T-helper 1 cell (primary cell): ENCODE data around the gene PHYHIPL.

Source experiments
- DNase-seq, 5 donors: peaks; one replicate each; pipeline ENCODE4 v3.0.0-alpha.2; 2012 to 2020

The PHYHIPL gene

DNA sequence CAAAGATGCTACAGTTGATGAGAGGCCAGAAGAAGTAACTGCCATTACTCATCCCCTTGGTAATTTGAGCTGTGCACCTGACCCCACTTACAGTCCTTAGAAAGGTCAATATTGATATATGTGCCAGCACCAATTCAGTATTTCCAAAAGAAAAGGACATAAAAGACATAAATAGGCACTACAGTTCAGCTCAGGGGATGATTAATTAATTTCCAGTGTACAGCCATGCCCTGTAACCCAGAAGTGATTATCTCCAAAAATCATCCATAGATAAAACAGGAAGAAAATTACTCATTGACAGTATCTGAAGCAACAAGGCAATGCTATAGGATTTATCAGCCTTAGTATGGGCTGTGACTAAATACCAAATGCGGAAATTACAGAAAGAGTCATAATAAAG lies 82.4 kb downstream of the PHYHIPL start:
- DNase-seq = no peak

DNA sequence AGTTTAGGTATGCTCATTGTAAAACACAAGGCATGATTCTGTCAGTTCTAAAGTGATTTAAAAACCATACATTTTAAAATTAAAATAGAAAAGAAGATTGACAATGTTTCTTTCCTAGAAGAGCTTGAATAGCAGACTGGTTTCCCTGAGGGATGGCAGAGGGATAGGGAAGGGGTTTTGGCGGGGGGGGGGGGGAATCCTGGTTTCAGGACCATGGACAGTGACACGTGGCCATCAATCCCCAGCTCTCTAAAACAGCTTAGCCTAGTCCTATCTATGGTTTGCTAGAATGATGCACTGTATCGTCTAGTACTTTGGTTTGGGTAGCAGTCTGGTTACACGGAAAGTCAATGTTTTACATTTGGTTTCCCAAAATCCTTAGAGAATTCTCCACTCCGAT lies 88.7 kb downstream of the PHYHIPL start:
- DNase-seq = no peak

DNA sequence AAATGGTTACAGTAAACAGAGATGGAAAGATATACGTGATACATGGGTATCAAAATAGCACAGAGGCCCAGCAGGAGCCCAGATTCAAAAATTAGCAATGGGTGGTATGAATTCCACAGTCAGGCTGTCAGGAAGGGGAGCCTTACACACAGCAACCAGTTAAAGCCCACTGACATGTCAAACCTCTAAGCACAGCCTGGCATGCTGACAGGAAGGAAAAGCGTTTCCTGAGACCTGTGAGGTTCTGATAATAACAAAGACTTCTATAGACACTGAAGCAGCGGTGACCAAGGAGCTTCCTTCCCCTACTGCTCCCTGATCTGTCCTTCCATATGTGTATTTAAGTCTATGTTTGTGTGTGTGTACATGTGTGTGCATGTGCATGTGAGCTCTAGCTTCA lies 89.9 kb downstream of the PHYHIPL start:
- DNase-seq = no peak

DNA sequence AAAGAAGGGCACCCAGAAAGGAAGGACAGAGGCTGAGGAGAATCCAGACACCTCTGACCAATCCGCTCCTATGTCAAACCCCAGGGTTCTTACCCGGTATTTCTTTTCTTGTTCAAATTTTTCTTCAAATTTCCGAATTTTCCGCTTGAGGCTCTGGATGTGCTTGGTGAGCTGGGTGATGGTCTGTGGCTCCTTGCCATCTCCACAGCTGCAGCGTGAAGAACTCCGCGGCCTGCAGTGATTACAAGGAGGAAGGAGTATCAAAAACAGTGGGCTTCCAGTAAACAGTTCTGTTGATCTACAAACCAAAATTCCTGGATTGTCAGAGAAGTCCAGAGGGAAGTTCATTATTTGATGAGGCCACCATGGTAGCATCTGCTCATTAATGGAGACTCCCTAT lies 92.0 kb downstream of the PHYHIPL start:
- no peak for DNase-seq

DNA sequence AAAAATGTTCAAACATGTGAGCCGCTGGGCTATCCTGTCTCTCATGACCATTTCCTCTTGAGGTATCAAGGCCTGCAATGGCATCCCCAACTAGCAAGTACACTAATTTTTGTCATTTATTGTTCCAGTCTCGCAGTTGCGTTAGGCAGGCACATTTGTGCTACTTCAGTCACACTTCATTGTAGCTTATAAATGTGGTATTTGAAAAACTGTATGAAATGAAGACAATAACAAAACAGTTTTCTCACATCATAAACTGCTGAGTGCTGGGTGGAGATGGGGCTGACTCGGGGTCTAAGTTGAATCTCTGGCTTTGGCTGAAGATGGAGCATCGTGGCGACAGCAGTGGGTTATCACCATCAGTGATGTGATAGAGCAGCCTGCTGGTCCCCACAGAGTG lies 93.2 kb downstream of the PHYHIPL start:
- DNase-seq = no peak

DNA sequence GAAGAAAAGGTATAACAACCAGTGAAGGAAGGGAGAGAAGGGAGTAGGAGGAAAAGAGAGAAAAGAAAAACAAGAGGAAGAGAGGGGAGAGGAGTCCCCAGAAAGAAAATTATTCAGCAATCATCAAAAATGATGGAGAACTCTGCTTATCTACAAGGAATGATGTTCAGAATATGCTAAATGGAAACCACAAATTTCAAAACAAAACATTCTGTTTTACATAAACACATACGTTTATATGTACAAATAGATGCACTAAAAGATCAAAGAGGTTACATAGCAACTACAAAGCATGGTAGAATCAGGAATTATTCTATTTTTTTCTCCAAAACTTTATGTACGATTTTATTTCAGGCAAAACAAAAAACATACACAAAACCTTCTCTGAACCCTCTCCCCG lies 94.0 kb downstream of the PHYHIPL start:
- no peak for DNase-seq

DNA sequence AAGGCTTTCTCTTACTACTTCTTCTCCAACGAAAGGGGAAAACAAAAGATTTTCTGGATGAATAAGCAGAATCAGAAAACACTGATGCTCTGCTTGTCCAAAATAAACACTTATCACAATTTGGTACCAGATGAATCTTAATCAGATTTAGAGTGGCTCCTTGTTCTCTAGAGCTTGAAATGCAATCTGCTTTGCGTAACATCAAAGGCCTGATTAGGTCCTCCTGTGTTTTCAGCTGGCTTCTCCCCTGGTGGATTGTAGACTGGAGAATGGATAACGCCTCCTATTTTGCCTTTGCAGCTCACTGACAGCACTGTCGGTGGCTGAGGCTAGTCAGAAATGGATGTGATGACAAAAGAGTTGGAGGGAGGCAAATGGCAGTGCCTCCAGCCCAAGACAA lies 94.7 kb downstream of the PHYHIPL start:
- no peak for DNase-seq

DNA sequence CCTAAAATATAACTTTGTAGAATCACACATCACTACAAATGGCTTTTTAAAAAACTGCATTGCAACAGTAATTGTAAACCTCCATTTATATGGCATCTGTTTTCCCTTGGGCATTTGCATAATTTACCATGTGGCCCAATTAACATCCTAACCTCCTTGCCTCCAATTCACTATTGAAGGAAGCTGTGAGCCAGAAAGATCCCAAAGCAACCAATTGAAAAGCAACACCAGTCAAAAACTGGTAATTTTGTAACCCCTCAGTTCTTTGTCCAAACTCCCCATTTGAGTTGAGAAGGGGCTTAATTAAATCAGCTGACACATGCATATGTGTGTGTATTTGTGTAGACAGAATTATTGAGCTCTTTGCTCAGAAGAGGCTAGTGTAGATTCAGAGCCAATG lies 95.6 kb downstream of the PHYHIPL start:
- no peak for DNase-seq

DNA sequence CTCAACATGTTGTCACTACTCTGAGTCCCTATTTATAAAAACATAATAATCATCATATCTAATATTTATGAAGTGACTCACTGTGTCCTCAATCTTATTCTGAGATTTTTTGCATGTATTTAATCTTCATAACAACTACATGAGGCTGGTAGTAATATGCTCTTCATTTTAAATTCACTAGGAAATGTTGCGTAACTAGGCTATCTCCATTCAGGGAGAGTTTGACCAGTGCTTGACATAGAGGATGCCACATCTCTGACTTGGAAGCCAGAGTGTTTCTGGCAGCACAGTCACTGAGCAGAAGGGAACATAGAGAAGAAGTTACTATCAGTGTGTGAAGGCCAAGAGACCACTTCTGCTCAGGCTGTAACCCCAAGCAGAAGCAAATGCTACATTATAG lies 97.0 kb downstream of the PHYHIPL start:
- no peak for DNase-seq

DNA sequence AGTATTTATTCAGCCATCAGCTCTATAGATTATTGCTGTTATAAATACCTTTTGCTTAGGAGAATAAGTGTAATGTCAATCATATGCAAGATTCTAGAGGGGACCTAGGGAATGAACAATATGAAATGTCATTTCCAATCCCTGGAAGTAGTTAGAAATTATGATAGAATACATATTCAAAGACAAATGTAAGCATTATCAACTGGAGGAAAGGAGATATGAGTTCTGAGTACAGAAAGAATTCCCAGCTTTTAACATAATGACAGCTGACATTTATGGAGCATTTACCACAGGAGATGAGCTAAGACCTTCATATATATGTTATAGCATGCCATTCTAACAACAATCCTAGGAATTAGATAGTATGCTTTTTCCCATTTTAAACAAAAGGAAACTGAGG lies 99.7 kb downstream of the PHYHIPL start:
- DNase-seq = no peak

DNA sequence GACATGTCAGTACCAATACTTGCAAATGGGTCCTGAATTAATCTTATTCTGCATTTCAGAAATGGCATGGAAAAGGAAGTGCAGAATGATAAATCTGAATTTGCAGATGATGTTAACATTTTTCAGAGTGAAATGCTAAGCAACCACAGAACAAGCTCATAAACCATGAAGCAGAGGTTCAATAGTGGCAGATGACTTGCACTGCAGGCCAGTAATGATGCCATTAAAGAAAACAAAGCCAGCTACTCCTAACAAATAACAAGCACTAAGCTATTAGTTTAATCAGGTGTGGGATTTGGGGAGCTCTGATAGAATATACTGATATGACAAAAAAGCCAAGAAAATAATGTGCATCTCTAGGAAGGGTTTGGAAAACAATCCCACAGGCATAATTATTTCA lies 100.5 kb downstream of the PHYHIPL start:
- DNase-seq = no peak

DNA sequence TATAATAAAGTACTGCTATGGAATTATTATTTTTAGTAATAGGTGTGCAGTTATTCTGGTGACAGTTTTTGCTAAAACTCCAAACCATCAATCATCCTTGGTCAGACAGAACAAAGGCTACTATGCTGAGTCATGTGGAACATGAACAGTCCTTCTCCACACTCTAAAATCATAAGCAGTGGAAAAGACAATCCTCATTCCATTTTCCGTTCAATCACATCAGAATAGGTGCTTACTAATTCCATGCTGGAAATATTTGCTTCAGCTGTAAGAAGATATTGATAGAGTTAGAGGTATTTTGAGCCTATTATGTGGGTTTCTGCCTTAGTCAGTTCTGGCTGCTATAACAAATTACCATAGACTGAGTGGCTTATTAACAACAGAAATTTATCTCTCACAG lies 103.0 kb downstream of the PHYHIPL start:
- DNase-seq = no peak

DNA sequence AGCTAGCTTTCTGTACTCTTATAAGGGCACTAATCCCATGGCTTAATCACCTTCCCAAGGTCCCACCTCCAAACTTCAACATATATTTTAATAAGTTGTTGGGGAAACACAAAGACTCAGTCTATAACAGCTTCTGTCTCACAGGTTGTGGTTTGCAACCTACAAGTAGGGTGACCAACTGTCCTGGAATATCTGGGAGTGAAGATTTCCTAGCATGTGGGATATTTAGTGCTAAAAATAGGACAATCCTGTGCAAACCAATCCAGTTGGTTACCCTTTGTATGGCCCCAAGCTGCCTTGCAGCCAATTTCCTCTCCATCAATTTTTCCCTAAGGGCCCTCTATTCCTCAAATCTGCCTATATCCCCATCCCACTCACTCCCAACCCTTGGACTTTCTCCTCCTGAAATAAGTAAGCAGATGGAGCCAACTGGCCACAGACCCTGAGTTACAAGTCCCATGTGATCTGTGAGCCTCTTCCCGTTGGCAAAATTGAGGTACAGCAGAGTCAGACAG lies 103.6 kb downstream of the PHYHIPL start:
- DNase-seq = no peak

DNA sequence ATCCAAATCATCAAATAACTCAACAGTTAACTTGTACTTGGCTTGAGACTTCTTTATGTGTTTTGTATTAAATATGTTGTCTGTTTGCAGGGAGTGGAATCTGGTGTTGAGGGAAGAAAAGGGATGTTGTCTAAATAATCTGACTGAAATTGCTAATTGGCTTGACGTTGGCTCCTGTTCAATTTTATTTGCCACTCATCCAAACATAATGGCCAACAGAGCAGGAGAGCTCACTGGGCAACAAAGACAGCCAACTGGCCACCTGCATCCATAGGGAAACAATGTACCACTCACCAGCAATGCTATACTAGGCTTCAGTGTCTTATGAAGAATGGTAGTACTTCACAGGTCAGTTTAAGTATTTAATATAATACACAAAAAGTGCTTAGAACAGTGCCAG lies 105.4 kb downstream of the PHYHIPL start:
- DNase-seq = no peak

DNA sequence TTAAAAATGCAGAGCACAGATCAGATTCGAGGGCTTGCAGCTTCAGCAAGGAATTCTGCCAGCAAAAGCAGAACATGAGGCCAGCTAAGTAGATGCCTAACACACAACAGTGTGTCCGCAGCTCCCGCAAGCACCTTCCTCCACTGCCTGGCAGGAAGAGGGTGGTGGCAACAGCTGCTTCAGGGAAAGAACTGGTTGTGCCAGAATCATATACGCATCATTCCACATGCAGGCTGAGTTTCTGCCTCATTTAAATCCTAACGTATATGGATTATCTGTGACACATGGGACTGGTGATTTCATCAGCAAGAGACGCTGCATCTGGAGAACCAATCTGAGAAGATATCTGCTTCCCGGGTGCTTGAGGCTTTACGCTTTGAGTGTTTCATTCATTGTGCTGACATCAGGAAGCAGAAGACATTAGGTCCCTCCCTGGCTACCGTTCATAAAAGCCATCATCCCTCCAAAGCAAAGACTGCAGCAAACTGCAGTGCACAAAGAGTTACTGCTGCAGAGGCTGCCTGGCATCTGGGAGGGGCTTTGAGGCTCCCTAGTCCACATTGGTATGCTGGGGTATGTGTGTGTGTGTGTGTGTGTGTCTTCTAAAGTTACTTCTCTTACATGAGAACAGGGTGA lies 107.1 kb downstream of the PHYHIPL start:
- no peak for DNase-seq

DNA sequence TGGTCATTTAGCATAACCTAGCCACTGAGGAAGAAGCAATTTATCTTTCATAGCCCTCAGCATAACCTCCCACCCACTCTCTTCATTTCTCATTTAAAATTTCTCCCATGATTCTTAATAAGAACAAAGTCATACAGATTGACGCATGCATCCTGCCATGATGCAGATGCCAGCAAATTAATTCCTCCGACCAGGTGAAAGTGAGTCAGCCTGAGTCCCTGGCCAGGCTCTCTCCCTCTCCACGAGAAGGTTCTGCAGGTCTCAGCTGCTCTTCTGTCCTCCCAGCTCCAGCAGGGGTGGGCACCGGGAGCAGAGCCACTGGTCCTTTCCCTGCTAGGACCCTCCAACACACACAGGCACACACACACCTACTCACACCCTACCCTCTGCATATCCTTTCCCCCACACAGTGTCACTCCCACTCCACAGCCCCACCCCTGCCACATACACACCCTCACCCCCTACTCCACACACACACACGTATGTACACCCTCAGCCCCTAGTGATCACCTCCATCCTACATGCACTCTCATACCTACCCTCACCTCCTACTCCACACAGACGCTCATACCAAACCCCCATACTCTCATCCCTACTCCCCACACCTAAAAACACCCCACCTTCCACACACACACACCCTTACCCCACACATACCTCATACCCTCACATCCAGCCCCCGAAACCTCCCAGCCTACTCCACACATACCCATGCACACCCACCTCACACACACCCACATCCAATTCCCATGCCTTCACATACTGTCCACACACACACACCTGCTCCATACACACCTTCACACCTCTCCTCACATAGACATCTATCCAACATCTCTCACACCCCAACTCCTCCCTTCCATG lies 107.9 kb downstream of the PHYHIPL start:
- no peak for DNase-seq

DNA sequence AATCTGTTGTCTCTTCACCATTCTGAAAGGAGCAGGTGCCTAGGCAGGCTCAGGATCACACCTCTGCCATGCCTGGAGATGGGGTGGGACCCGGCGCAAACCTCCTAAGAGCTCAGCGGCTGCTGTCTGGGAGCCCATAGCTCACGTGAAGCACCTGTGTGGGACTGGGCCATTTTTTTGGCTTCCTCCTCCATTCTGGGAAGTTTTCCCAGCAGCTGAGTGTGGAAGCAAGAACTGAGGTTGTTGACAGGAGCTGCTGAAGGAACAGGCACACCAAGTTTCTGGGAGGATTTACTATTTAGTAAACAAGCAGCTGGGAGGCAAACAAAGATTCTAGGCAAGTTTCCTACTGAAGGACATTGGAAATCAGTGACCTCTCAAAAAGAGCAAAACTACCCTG lies 108.6 kb downstream of the PHYHIPL start:
- DNase-seq = no peak

DNA sequence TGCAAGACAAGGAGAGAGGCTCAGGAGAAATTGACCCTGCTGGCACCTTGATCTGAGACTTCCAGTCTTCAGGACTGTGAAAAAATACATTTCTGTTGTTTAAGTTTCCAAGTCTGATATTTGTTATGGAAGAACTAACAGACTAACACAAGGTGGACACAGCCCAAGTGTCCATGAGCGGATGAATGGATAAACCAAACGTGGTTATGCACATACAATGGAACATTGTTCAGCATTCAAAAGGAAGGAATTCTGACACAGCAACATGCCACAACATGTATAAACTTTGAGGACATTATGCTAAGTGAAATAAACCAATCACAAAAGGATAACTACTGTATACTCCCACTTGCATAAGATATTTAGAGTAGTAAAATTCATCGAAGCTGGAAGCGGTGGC lies 109.4 kb downstream of the PHYHIPL start:
- DNase-seq = no peak

DNA sequence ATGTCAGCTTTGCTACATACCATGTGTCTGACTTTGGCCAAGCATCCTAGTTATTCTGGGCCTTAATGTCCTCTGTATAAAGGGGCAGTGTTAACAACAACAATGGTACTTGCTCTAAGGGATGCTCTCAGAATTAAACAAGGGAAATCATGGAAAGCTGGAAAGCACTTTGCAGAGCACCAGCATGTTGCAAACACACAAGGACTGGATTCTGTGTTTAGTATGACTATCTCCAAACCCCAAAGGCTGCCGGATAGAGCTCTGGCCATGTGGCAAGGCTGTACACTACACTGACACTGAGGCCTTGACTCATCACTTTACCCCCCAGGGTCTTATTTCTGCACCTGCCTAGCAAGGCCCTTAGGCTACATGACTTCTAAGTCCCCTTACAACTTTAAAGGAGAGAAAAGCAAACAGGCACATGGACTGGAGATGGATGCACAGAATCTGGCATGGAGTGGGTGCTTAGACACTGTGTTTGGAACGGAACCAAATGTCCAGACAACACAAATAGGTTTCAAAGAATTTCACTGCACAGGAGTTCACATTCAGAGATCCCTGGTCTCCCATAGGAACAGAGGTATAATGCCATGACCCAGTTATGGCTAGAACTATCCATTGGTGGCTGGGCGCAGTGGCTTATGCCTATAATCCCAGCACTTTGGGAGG lies 111.3 kb downstream of the PHYHIPL start:
- no peak for DNase-seq

DNA sequence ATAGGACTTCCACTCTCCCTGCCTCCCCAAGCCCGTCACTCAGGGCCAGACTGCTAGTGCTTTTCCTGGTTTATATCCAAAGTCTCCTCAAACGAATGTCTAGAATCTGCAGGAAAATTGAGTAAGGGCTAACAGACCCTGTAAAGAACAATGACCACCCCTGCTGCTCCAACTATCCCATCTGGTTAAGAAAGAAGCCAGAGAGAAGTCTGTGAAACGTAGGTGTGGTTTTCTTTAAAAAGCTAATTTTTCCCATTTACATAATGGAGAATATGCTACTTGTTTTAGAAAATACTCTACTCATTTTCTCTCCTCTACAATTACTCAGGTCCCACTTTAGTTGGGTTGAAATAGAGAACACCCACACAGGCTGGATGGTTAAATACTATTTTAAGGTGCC lies 113.4 kb downstream of the PHYHIPL start:
- no peak for DNase-seq

DNA sequence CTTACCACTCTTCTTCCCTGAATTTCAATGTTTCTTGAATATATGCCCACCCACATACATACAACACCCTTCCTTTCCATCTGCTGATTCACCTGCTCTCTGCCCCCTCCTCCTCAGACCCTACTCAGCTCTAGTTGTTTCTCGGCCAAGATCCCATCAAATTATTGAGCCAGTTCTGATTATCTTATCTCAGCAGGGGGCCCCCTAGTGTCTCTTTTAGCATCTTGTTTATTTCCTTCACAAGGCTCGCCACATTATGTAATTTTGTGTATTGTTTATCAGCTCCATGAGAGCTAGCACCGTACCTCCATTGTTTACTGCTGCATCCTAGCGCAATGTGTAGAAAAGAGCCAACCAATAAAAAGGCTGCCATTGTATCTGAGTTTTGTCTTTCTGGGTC lies 114.0 kb downstream of the PHYHIPL start:
- no peak for DNase-seq
